GM23338 (cell line): ENCODE measurements around the gene SH3PXD2B. TPM values are rescaled to one million over a fixed set of nuclear protein-coding genes. Genes with fewer than 3 reads are reported as not detected.

Experiments used
- ATAC-seq: fragments of 200-7000 bp; cut with Tn5 transposase; 3 replicates; pipeline ENCODE4 v1.9.1; 2020
- DNase-seq: peaks from one replicate; pipeline ENCODE4 v3.0.0-alpha.2; 2015; ENCODE audit warnings: low spot score
- H2AFZ ChIP-seq: fragments of 200-600 bp; sonication (generic); 2 replicates; pipeline ENCODE4 v1.8.0; 2016; ENCODE audit warnings: antibody characterized with exemption, mild to moderate bottlenecking, moderate library complexity
- H3F3A ChIP-seq: fragments of 200-600 bp; sonication (generic); replicated peaks from 2 replicates; pipeline ENCODE4 v1.8.0; 2017; ENCODE audit warnings: antibody characterized with exemption, mixed run types, low read depth
- H3K27ac ChIP-seq: fragments of 200-600 bp; sonication (generic); 2 replicates; pipeline ENCODE4 v1.6.1; 2016; ENCODE audit warnings: low read depth
- H3K27me3 ChIP-seq: fragments of 200-600 bp; sonication (generic); 2 replicates; pipeline ENCODE4 v1.8.0; 2016; ENCODE audit warnings: mild to moderate bottlenecking, mixed run types, moderate library complexity; ENCODE audit not compliant: insufficient read depth
- H3K36me3 ChIP-seq: fragments of 200-600 bp; sonication (generic); 2 replicates; pipeline ENCODE4 v1.8.0; 2016; ENCODE audit warnings: mild to moderate bottlenecking; ENCODE audit not compliant: insufficient read depth
- H3K4me1 ChIP-seq: fragments of 200-600 bp; sonication (generic); 2 replicates; pipeline ENCODE4 v1.8.0; 2016; ENCODE audit warnings: mild to moderate bottlenecking, moderate library complexity; ENCODE audit not compliant: insufficient read depth
- H3K4me2 ChIP-seq: fragments of 200-600 bp; sonication (generic); 2 replicates; pipeline ENCODE4 v1.7.1; 2017; ENCODE audit warnings: mixed run types
- H3K4me3 ChIP-seq: fragments of 200-600 bp; sonication (generic); 2 replicates; pipeline ENCODE4 v1.6.1; 2016; ENCODE audit warnings: mixed run types
- H3K79me2 ChIP-seq: fragments of 200-600 bp; sonication (generic); replicated peaks from 2 replicates; pipeline ENCODE4 v1.8.0; 2017; ENCODE audit warnings: mild to moderate bottlenecking; ENCODE audit not compliant: insufficient read depth
- H3K9me2 ChIP-seq: fragments of 200-600 bp; sonication (generic); 2 replicates; pipeline ENCODE4 v1.8.0; 2017; ENCODE audit not compliant: insufficient read depth
- H4K20me1 ChIP-seq: fragments of 200-600 bp; sonication (generic); replicated peaks from 2 replicates; pipeline ENCODE4 v1.8.0; 2017; ENCODE audit warnings: mild to moderate bottlenecking; ENCODE audit not compliant: insufficient read depth
- H3K27ac Mint-ChIP-seq: 2 replicates; pipeline ENCODE4 v1.8.0; 2020; ENCODE audit warnings: inconsistent platforms, mild to moderate bottlenecking, moderate library complexity, mixed read lengths
- H3K27me3 Mint-ChIP-seq: 3 replicates; pipeline ENCODE4 v1.8.0; 2022; ENCODE audit warnings: low read depth, mild to moderate bottlenecking, moderate library complexity, mixed read lengths, inconsistent platforms; ENCODE audit not compliant: insufficient read depth, poor library complexity
- H3K36me3 Mint-ChIP-seq: 3 replicates; pipeline ENCODE4 v1.8.0; 2021; ENCODE audit warnings: low read depth, mild to moderate bottlenecking, inconsistent platforms, moderate library complexity, mixed read lengths
- H3K4me1 Mint-ChIP-seq: 3 replicates; pipeline ENCODE4 v1.8.0; 2020; ENCODE audit warnings: mild to moderate bottlenecking, inconsistent platforms, mixed read lengths
- H3K4me3 Mint-ChIP-seq: 3 replicates; pipeline ENCODE4 v1.8.0; 2021; ENCODE audit warnings: moderate library complexity, mild to moderate bottlenecking, inconsistent platforms, mixed read lengths
- H3K9me3 Mint-ChIP-seq: 3 replicates; pipeline ENCODE4 v1.8.0; 2020; ENCODE audit warnings: moderate library complexity, mild to moderate bottlenecking, inconsistent platforms, mixed read lengths
- CREB1 ChIP-seq: fragments of 250-450 bp; sonication (Bioruptor Pico); IDR thresholded peaks from 2 replicates; pipeline ENCODE4 v1.5.0; 2020; ENCODE audit warnings: low read depth, mild to moderate bottlenecking, moderate library complexity
- EZH2 ChIP-seq: fragments of 200-600 bp; sonication (generic); IDR thresholded peaks from one replicate; pipeline ENCODE4 v1.8.0; 2017; ENCODE audit warnings: antibody characterized with exemption, mild to moderate bottlenecking, low read depth; ENCODE audit not compliant: unreplicated experiment
- EZH2phosphoT487 ChIP-seq: fragments of 200-600 bp; sonication (generic); IDR thresholded peaks from one replicate; pipeline ENCODE4 v1.8.1; 2018; ENCODE audit warnings: antibody characterized with exemption; ENCODE audit not compliant: unreplicated experiment
- JUNB ChIP-seq: IDR thresholded peaks from one replicate; pipeline ENCODE4 v1.6.1; 2016; ENCODE audit warnings: antibody characterized with exemption; ENCODE audit not compliant: unreplicated experiment
- NANOG ChIP-seq: IDR thresholded peaks from 2 replicates; pipeline ENCODE4 v1.6.1; 2016; ENCODE audit warnings: antibody characterized with exemption, borderline replicate concordance
- POLR2AphosphoS5 ChIP-seq: IDR thresholded peaks from 2 replicates; pipeline ENCODE4 v1.6.1; 2016; ENCODE audit warnings: antibody characterized with exemption, low read depth
- STAT1 ChIP-seq: IDR thresholded peaks from one replicate; pipeline ENCODE4 v1.6.1; 2016; ENCODE audit warnings: antibody characterized with exemption; ENCODE audit not compliant: unreplicated experiment
- ZNF114 ChIP-seq: fragments of 250-450 bp; sonication (Bioruptor Pico); IDR thresholded peaks from 2 replicates; pipeline ENCODE4 v1.5.0; 2020; ENCODE audit warnings: mild to moderate bottlenecking, moderate library complexity
- ZNF331 ChIP-seq: fragments of 250-450 bp; sonication (Bioruptor Pico); IDR thresholded peaks from 2 replicates; pipeline ENCODE4 v1.5.0; 2020; ENCODE audit warnings: low read depth, mild to moderate bottlenecking, moderate library complexity
- polyA plus RNA-seq: library from polyadenylated mRNA; unstranded; fragments of >200 nt; fragmentation: Nextera tagmentation; extraction: Ambion mirVana; gene quantifications from 2 replicates; pipeline ENCODE4 v1.2.1, GENCODE V29; 2016
- total RNA-seq: library from RNA; depleted of rRNA; stranded (reverse); fragments of >200 nt; shearing (Covaris generic); gene quantifications from 2 replicates; pipeline ENCODE4 v1.2.3, GENCODE V29; 2014
- TF ChIP-seq, protein P1 (sequence below): IDR thresholded peaks from 2 replicates; pipeline ENCODE4 v1.6.1; 2016; ENCODE audit warnings: antibody characterized with exemption
- TF ChIP-seq, protein P2 (sequence below): IDR thresholded peaks from one replicate; pipeline ENCODE4 v1.6.1; 2018; ENCODE audit warnings: antibody characterized with exemption; ENCODE audit not compliant: unreplicated experiment
- TF ChIP-seq, protein P3 (sequence below): fragments of 250-450 bp; sonication (Bioruptor Pico); IDR thresholded peaks from 2 replicates; pipeline ENCODE4 v1.5.0; 2020; ENCODE audit warnings: mild to moderate bottlenecking, moderate library complexity
- TF ChIP-seq, protein P4 (sequence below), 2 experiments: fragments of 200-600 bp in 1 of 2; sonication (generic) in 1 of 2; conservative IDR thresholded peaks; 2 replicates each; pipeline versions ENCODE4 v1.5.1 to v1.6.1; 2016 to 2017; ENCODE audit warnings: antibody characterized with exemption in 2 of 2, low read depth in 2 of 2, mild to moderate bottlenecking in 2 of 2, moderate library complexity in 1 of 2

The SH3PXD2B gene
- total and polyA plus RNA-seq, 2 experiments from 2014 or later = 40.2 to 52.5 TPM

DNA sequence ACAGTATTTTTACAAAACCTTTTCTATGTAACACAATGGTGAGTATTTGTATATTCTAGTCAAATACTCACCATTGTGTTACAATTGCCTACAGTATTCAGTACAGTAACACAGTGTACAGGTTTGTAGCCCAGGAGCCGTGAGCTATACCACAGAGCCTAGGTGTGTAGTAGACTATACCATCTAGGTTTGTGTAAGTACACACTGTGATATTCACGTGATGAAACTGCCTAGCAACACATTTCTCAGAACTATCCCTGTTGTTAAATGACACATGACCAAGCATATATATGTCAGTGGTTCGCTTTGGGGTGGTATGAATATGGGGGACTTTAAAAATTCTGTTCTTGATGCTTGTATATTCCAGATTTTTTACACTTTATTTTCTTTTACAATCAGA is 21.3 kb downstream of the SH3PXD2B start:
- Histone ChIP-seq H3K27ac (no peak overlapping the region), H3K79me2 (peaks cover 46% of the 10 kb centered on the region)

More for the DNA sequence above, 21.3 kb downstream of the SH3PXD2B start:
- Mint-ChIP-seq H3K4me1 (0 out of 3 replicates have a peak, but pooled peaks cover 2% of the 10 kb centered on the region), H3K36me3 (peaks cover 3% of the 10 kb centered on the region; the same call in 1 of the 3 replicates), H3K27me3 (peaks cover 5% of the 10 kb centered on the region), H3K9me3 (no peaks in the 10 kb centered on the region), H3K4me3 (no peak overlapping the region), H3K27ac (no peak overlapping the region)
- Histone ChIP-seq H2AFZ (no peak overlapping the region), H3F3A (no peaks in the 10 kb centered on the region), H3K4me2 (no peak overlapping the region), H4K20me1 (peaks cover 39% of the 10 kb centered on the region), H3K4me3 (no peak overlapping the region), H3K36me3 (no peaks in the 10 kb centered on the region), H3K4me1 (no peaks in the 10 kb centered on the region), H3K27me3 (no peaks in the 10 kb centered on the region), H3K9me2 (no peaks in the 10 kb centered on the region)
- DNase-seq (no peak), ATAC-seq (no peak)
- TF ChIP-seq JUNB (no peak), POLR2AphosphoS5 (no peak), NANOG (no peak), ZNF114 (CRISPR knock-in tag) (no peak), STAT1 (no peak), EZH2 (no peak), CREB1 (CRISPR knock-in tag) (no peak), EZH2phosphoT487 (no peak), ZNF331 (no peak)
- TF ChIP-seq, protein P1, sequence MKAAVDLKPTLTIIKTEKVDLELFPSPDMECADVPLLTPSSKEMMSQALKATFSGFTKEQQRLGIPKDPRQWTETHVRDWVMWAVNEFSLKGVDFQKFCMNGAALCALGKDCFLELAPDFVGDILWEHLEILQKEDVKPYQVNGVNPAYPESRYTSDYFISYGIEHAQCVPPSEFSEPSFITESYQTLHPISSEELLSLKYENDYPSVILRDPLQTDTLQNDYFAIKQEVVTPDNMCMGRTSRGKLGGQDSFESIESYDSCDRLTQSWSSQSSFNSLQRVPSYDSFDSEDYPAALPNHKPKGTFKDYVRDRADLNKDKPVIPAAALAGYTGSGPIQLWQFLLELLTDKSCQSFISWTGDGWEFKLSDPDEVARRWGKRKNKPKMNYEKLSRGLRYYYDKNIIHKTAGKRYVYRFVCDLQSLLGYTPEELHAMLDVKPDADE = no peak
- TF ChIP-seq, protein P2, sequence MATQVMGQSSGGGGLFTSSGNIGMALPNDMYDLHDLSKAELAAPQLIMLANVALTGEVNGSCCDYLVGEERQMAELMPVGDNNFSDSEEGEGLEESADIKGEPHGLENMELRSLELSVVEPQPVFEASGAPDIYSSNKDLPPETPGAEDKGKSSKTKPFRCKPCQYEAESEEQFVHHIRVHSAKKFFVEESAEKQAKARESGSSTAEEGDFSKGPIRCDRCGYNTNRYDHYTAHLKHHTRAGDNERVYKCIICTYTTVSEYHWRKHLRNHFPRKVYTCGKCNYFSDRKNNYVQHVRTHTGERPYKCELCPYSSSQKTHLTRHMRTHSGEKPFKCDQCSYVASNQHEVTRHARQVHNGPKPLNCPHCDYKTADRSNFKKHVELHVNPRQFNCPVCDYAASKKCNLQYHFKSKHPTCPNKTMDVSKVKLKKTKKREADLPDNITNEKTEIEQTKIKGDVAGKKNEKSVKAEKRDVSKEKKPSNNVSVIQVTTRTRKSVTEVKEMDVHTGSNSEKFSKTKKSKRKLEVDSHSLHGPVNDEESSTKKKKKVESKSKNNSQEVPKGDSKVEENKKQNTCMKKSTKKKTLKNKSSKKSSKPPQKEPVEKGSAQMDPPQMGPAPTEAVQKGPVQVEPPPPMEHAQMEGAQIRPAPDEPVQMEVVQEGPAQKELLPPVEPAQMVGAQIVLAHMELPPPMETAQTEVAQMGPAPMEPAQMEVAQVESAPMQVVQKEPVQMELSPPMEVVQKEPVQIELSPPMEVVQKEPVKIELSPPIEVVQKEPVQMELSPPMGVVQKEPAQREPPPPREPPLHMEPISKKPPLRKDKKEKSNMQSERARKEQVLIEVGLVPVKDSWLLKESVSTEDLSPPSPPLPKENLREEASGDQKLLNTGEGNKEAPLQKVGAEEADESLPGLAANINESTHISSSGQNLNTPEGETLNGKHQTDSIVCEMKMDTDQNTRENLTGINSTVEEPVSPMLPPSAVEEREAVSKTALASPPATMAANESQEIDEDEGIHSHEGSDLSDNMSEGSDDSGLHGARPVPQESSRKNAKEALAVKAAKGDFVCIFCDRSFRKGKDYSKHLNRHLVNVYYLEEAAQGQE = no peak
- TF ChIP-seq, protein P3, sequence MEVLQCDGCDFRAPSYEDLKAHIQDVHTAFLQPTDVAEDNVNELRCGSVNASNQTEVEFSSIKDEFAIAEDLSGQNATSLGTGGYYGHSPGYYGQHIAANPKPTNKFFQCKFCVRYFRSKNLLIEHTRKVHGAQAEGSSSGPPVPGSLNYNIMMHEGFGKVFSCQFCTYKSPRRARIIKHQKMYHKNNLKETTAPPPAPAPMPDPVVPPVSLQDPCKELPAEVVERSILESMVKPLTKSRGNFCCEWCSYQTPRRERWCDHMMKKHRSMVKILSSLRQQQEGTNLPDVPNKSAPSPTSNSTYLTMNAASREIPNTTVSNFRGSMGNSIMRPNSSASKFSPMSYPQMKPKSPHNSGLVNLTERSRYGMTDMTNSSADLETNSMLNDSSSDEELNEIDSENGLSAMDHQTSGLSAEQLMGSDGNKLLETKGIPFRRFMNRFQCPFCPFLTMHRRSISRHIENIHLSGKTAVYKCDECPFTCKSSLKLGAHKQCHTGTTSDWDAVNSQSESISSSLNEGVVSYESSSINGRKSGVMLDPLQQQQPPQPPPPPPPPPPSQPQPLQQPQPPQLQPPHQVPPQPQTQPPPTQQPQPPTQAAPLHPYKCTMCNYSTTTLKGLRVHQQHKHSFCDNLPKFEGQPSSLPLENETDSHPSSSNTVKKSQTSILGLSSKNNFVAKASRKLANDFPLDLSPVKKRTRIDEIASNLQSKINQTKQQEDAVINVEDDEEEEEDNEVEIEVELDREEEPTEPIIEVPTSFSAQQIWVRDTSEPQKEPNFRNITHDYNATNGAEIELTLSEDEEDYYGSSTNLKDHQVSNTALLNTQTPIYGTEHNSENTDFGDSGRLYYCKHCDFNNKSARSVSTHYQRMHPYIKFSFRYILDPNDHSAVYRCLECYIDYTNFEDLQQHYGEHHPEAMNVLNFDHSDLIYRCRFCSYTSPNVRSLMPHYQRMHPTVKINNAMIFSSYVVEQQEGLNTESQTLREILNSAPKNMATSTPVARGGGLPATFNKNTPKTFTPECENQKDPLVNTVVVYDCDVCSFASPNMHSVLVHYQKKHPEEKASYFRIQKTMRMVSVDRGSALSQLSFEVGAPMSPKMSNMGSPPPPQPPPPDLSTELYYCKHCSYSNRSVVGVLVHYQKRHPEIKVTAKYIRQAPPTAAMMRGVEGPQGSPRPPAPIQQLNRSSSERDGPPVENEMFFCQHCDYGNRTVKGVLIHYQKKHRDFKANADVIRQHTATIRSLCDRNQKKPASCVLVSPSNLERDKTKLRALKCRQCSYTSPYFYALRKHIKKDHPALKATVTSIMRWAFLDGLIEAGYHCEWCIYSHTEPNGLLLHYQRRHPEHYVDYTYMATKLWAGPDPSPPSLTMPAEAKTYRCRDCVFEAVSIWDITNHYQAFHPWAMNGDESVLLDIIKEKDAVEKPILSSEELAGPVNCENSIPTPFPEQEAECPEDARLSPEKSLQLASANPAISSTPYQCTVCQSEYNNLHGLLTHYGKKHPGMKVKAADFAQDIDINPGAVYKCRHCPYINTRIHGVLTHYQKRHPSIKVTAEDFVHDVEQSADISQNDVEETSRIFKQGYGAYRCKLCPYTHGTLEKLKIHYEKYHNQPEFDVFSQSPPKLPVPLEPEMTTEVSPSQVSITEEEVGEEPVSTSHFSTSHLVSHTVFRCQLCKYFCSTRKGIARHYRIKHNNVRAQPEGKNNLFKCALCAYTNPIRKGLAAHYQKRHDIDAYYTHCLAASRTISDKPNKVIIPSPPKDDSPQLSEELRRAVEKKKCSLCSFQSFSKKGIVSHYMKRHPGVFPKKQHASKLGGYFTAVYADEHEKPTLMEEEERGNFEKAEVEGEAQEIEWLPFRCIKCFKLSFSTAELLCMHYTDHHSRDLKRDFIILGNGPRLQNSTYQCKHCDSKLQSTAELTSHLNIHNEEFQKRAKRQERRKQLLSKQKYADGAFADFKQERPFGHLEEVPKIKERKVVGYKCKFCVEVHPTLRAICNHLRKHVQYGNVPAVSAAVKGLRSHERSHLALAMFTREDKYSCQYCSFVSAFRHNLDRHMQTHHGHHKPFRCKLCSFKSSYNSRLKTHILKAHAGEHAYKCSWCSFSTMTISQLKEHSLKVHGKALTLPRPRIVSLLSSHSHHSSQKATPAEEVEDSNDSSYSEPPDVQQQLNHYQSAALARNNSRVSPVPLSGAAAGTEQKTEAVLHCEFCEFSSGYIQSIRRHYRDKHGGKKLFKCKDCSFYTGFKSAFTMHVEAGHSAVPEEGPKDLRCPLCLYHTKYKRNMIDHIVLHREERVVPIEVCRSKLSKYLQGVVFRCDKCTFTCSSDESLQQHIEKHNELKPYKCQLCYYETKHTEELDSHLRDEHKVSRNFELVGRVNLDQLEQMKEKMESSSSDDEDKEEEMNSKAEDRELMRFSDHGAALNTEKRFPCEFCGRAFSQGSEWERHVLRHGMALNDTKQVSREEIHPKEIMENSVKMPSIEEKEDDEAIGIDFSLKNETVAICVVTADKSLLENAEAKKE (CRISPR knock-in tag) = no peak
- TF ChIP-seq, protein P4, sequence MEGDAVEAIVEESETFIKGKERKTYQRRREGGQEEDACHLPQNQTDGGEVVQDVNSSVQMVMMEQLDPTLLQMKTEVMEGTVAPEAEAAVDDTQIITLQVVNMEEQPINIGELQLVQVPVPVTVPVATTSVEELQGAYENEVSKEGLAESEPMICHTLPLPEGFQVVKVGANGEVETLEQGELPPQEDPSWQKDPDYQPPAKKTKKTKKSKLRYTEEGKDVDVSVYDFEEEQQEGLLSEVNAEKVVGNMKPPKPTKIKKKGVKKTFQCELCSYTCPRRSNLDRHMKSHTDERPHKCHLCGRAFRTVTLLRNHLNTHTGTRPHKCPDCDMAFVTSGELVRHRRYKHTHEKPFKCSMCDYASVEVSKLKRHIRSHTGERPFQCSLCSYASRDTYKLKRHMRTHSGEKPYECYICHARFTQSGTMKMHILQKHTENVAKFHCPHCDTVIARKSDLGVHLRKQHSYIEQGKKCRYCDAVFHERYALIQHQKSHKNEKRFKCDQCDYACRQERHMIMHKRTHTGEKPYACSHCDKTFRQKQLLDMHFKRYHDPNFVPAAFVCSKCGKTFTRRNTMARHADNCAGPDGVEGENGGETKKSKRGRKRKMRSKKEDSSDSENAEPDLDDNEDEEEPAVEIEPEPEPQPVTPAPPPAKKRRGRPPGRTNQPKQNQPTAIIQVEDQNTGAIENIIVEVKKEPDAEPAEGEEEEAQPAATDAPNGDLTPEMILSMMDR (conservative IDR thresholded peaks at IDR 0.05; ENCODE audit: low read depth in 2 of 2) = no peak
